ENCODE measurements around the gene BAHCC1. TPM values are rescaled to one million over a fixed set of nuclear protein-coding genes. Genes with fewer than 3 reads are reported as not detected.

BAHCC1 gene
- total RNA-seq, 1 experiment from 2014 or later, result 8.7 TPM

GRCh38 chr17:81462506-81463125 lies 67.4 kb downstream of the BAHCC1 start:
- no peaks in the 10 kb centered on the region for H3K27me3 ChIP-seq (ENCODE audit: control insufficient read depth, insufficient read depth, low read length)
- DNase-seq, result no peak
- H3K4me3 ChIP-seq (ENCODE audit: insufficient read depth, low read depth, low read length), result no peak overlapping the region
- no peaks in the 10 kb centered on the region for H3K36me3 ChIP-seq (replicated peaks; ENCODE audit: control insufficient read depth, insufficient read depth, low read length)

GRCh38 chr17:81463506-81463905 lies 68.2 kb downstream of the BAHCC1 start:
- DNase-seq, result no peak
- H3K27me3 ChIP-seq (ENCODE audit: control insufficient read depth, insufficient read depth, low read length), result no peaks in the 10 kb centered on the region
- no peak overlapping the region for H3K4me3 ChIP-seq (ENCODE audit: insufficient read depth, low read depth, low read length)
- H3K36me3 ChIP-seq (replicated peaks; ENCODE audit: control insufficient read depth, insufficient read depth, low read length), result no peaks in the 10 kb centered on the region

GRCh38 chr17:81464586-81464985 lies 69.3 kb downstream of the BAHCC1 start:
- no peaks in the 10 kb centered on the region for H3K27me3 ChIP-seq (ENCODE audit: control insufficient read depth, insufficient read depth, low read length)
- no peaks in the 10 kb centered on the region for H3K36me3 ChIP-seq (replicated peaks; ENCODE audit: control insufficient read depth, insufficient read depth, low read length)
- DNase-seq, result no peak
- H3K4me3 ChIP-seq (ENCODE audit: insufficient read depth, low read depth, low read length), result no peak overlapping the region

GRCh38 chr17:81465910-81466309 lies 70.7 kb downstream of the BAHCC1 start:
- Histone ChIP-seq H3K27me3 (ENCODE audit: control insufficient read depth, insufficient read depth, low read length) (no peaks in the 10 kb centered on the region), H3K4me3 (ENCODE audit: insufficient read depth, low read depth, low read length) (no peak overlapping the region), H3K36me3 (replicated peaks; ENCODE audit: control insufficient read depth, insufficient read depth, low read length) (no peaks in the 10 kb centered on the region)
- DNase-seq, result no peak

GRCh38 chr17:81466564-81467472 lies 71.6 kb downstream of the BAHCC1 start:
- DNase-seq, result peak; percentile 76
- no peaks in the 10 kb centered on the region for H3K36me3 ChIP-seq (replicated peaks; ENCODE audit: control insufficient read depth, insufficient read depth, low read length)

GRCh38 chr17:81468111-81468769 lies 73.0 kb downstream of the BAHCC1 start:
- Histone ChIP-seq H3K27me3 (ENCODE audit: control insufficient read depth, insufficient read depth, low read length) (no peaks in the 10 kb centered on the region), H3K4me3 (ENCODE audit: insufficient read depth, low read depth, low read length) (no peak overlapping the region)
- no peak for DNase-seq

More at GRCh38 chr17:81466564-81467472, 71.6 kb downstream of the BAHCC1 start:
- no peak overlapping the region for H3K4me3 ChIP-seq (ENCODE audit: insufficient read depth, low read depth, low read length)
- no peaks in the 10 kb centered on the region for H3K27me3 ChIP-seq (ENCODE audit: control insufficient read depth, insufficient read depth, low read length)

GRCh38 chr17:81468770-81469121 lies 73.5 kb downstream of the BAHCC1 start:
- H3K4me3 ChIP-seq (ENCODE audit: insufficient read depth, low read depth, low read length), result no peak overlapping the region
- DNase-seq, result no peak
- H3K36me3 ChIP-seq (replicated peaks; ENCODE audit: control insufficient read depth, insufficient read depth, low read length), result no peaks in the 10 kb centered on the region
- H3K27me3 ChIP-seq (ENCODE audit: control insufficient read depth, insufficient read depth, low read length), result no peaks in the 10 kb centered on the region

More at GRCh38 chr17:81468111-81468769, 73.0 kb downstream of the BAHCC1 start:
- no peaks in the 10 kb centered on the region for H3K36me3 ChIP-seq (replicated peaks; ENCODE audit: control insufficient read depth, insufficient read depth, low read length)

GRCh38 chr17:81469266-81469665 lies 74.0 kb downstream of the BAHCC1 start:
- Histone ChIP-seq H3K4me3 (ENCODE audit: insufficient read depth, low read depth, low read length) (no peak overlapping the region), H3K36me3 (replicated peaks; ENCODE audit: control insufficient read depth, insufficient read depth, low read length) (no peaks in the 10 kb centered on the region), H3K27me3 (ENCODE audit: control insufficient read depth, insufficient read depth, low read length) (no peaks in the 10 kb centered on the region)
- DNase-seq, result no peak

- no peak for DNase-seq
- H3K27me3 ChIP-seq (ENCODE audit: control insufficient read depth, insufficient read depth, low read length), result no peaks in the 10 kb centered on the region
- no peak overlapping the region for H3K4me3 ChIP-seq (ENCODE audit: insufficient read depth, low read depth, low read length)
- H3K36me3 ChIP-seq (replicated peaks; ENCODE audit: control insufficient read depth, insufficient read depth, low read length), result no peaks in the 10 kb centered on the region
Observed at GRCh38 chr17:81470270-81470943, 75.2 kb downstream of the BAHCC1 start.

GRCh38 chr17:81470944-81471817 lies 75.9 kb downstream of the BAHCC1 start:
- DNase-seq, result no peak
- no peak overlapping the region for H3K4me3 ChIP-seq (ENCODE audit: insufficient read depth, low read depth, low read length)
- H3K27me3 ChIP-seq (ENCODE audit: control insufficient read depth, insufficient read depth, low read length), result no peaks in the 10 kb centered on the region

GRCh38 chr17:81471818-81472456 lies 76.7 kb downstream of the BAHCC1 start:
- H3K36me3 ChIP-seq (replicated peaks; ENCODE audit: control insufficient read depth, insufficient read depth, low read length), result no peaks in the 10 kb centered on the region
- peak; percentile 91 for DNase-seq
- H3K27me3 ChIP-seq (ENCODE audit: control insufficient read depth, insufficient read depth, low read length), result no peaks in the 10 kb centered on the region
- H3K4me3 ChIP-seq (ENCODE audit: insufficient read depth, low read depth, low read length), result no peak overlapping the region

More at GRCh38 chr17:81470944-81471817, 75.9 kb downstream of the BAHCC1 start:
- H3K36me3 ChIP-seq (replicated peaks; ENCODE audit: control insufficient read depth, insufficient read depth, low read length), result no peaks in the 10 kb centered on the region

GRCh38 chr17:81473019-81473418 lies 77.8 kb downstream of the BAHCC1 start:
- H3K4me3 ChIP-seq (ENCODE audit: insufficient read depth, low read depth, low read length), result no peak overlapping the region
- H3K36me3 ChIP-seq (replicated peaks; ENCODE audit: control insufficient read depth, insufficient read depth, low read length), result no peaks in the 10 kb centered on the region
- no peak for DNase-seq
- H3K27me3 ChIP-seq (ENCODE audit: control insufficient read depth, insufficient read depth, low read length), result no peaks in the 10 kb centered on the region

- no peak for DNase-seq
- Histone ChIP-seq H3K36me3 (replicated peaks; ENCODE audit: control insufficient read depth, insufficient read depth, low read length) (no peaks in the 10 kb centered on the region), H3K27me3 (ENCODE audit: control insufficient read depth, insufficient read depth, low read length) (peaks cover 5% of the 10 kb centered on the region; the same call in 1 of the 2 replicates), H3K4me3 (ENCODE audit: insufficient read depth, low read depth, low read length) (no peak overlapping the region)
Observed at GRCh38 chr17:81474958-81475357, 79.7 kb downstream of the BAHCC1 start.
